NCI-H1436 (cell line): Measurements from ENCODE around the gene ST14.
"Not testable (repeated sequence)": the region's sequence is repeated elsewhere in the genome, so short reads cannot be mapped to it uniquely, and the experiment has no call there.

Experiments used
- DNase-seq: peaks from one replicate; lab custom pipeline; 2025; lab: John Stamatoyannopoulos, UW

Gene ST14

GRCh38 chr11:130189492-130190210 lies 30.1 kb downstream of the ST14 start:
- DNase-seq: no peak

- DNase-seq: no peak
Measured at GRCh38 chr11:130190371-130190881, 30.8 kb downstream of the ST14 start.

- DNase-seq: no peak
Measured at GRCh38 chr11:130191896-130192295, 32.3 kb downstream of the ST14 start.

GRCh38 chr11:130192845-130193267 lies 33.3 kb downstream of the ST14 start:
- DNase-seq: no peak

- DNase-seq: not testable (repeated sequence)
Measured at GRCh38 chr11:130193551-130193950, 34.0 kb downstream of the ST14 start.

- no peak for DNase-seq
Measured at GRCh38 chr11:130194241-130195023, 34.9 kb downstream of the ST14 start.

- no peak for DNase-seq
Measured at GRCh38 chr11:130197386-130198035, 37.9 kb downstream of the ST14 start.

GRCh38 chr11:130198292-130198691 lies 38.7 kb downstream of the ST14 start:
- no peak for DNase-seq

GRCh38 chr11:130198964-130199363 lies 39.4 kb downstream of the ST14 start:
- no peak for DNase-seq

GRCh38 chr11:130199792-130200191 lies 40.2 kb downstream of the ST14 start:
- no peak for DNase-seq

- no peak for DNase-seq
Measured at GRCh38 chr11:130201026-130201425, 41.4 kb downstream of the ST14 start.

- DNase-seq: no peak
Measured at GRCh38 chr11:130202009-130202817, 42.6 kb downstream of the ST14 start.

GRCh38 chr11:130202818-130203689 lies 43.5 kb downstream of the ST14 start:
- DNase-seq: no peak

- no peak for DNase-seq
Measured at GRCh38 chr11:130203766-130204702, 44.5 kb downstream of the ST14 start.

GRCh38 chr11:130204703-130205095 lies 45.1 kb downstream of the ST14 start:
- no peak for DNase-seq

GRCh38 chr11:130206141-130206540 lies 46.6 kb downstream of the ST14 start:
- no peak for DNase-seq

- no peak for DNase-seq
Measured at GRCh38 chr11:130208241-130209127, 48.9 kb downstream of the ST14 start.

- DNase-seq: no peak
Measured at GRCh38 chr11:130209128-130209932, 49.7 kb downstream of the ST14 start.
